Mucosa of gallbladder (tissue), 1 donor: ENCODE data around the gene OXSR1. TPM values are rescaled to one million over a fixed set of nuclear protein-coding genes. Genes with fewer than 3 reads are reported as not detected.
"Not testable (repeated sequence)": the region's sequence is repeated elsewhere in the genome, so short reads cannot be mapped to it uniquely, and the experiment has no call there.

ENCODE experiments used
- DNase-seq: peaks from one replicate; pipeline ENCODE4 v3.0.0-alpha.2; 2020; ENCODE audit warnings: low spot score
- total RNA-seq: library from RNA; stranded (reverse); gene quantifications from one replicate; pipeline ENCODE4 v1.2.1, GENCODE V29; 2021
- donor health status: DM: no; HTN: no; CAD: no.

Gene OXSR1
- total RNA-seq, 1 donor from 2014 or later, result 36.7 TPM

DNA sequence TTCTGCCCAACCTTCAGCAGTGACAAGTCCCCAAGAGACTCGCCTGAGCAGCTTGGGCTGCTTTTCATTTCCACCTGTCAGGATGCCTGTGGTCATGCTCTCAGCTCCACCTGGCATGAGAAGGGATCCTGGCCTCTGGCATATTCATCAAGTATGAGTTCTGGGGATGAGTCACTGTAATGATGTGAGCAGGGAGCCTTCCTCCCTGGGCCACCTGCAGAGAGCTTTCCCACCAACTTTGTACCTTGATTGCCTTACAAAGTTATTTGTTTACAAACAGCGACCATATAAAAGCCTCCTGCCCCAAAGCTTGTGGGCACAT lies 23.4 kb upstream of the OXSR1 start:
- DNase-seq, result no peak

- no peak for DNase-seq
These were observed 22.4 kb upstream of the OXSR1 start for GRCh38 chr3:38142959-38143358.

- DNase-seq, result no peak
These were observed 21.8 kb upstream of the OXSR1 start for GRCh38 chr3:38143511-38143910.

DNA sequence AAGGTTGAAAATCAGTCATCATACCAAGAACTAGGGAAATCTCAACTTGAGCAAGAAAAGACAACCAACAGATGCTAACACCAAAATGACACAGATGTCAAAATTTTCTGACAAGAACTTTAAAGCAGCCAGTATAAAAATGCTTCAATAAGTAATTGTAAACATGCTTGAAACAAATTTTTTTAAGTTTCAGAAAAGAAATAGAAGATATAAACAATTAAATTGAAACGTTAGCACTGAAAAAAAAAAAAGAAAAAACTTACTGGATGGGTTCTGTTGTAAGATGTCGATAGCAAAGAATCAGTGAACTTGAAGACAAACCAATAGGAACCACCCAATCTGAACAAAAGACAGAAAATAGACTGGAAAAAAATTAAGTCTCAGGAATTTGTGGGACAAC lies 18.8 kb upstream of the OXSR1 start:
- no peak for DNase-seq

- no peak for DNase-seq
These were observed 17.9 kb upstream of the OXSR1 start for GRCh38 chr3:38147421-38147820.

DNA sequence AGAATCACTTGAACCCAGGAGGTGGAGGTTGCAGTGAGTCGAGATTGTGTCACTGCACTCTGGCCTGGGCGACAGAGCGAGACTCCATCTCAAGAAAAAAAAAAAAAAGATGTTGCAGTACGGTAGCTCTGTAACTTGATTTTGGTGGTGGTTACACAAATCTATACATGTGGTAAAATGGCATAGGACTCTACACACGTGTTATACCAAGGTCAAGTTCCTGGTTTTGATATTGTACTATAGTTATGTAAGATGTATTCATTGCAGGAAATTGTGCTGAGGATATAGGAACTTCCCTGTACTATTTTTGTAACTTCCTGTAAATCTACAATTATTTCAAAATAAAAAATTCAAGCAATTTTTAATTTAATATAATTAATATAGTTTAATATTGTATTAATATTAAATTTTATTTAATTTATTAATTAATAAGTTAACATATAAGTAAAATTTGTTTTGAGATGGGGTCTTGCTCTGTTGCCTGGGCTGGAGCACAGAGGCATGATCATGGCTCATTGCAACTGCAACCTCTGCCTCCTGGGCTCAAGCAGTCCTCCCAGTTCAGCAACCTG lies 16.9 kb upstream of the OXSR1 start:
- no peak for DNase-seq

DNA sequence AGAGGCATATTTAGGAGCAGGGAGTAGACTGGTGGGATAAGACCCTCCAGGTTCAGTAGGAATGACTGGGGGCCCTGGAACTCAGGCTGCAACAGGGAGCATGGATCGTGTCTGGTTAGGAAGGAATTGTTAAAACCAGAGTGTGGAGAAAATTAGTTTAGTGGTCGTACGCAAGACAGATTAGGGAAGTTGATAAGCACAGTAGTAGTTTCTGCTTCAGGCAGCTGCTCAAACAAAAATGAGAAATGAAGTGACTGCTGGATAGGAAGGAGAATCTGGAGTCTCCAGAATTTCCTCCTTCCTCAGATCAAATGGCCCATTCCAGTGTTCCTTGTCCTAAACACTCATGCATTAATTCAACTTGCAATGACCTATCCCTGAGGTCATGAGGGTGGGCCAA lies 15.6 kb upstream of the OXSR1 start:
- DNase-seq, result no peak

GRCh38 chr3:38150780-38151528 lies 14.4 kb upstream of the OXSR1 start:
- no peak for DNase-seq

GRCh38 chr3:38151667-38152265 lies 13.6 kb upstream of the OXSR1 start:
- no peak for DNase-seq

DNA sequence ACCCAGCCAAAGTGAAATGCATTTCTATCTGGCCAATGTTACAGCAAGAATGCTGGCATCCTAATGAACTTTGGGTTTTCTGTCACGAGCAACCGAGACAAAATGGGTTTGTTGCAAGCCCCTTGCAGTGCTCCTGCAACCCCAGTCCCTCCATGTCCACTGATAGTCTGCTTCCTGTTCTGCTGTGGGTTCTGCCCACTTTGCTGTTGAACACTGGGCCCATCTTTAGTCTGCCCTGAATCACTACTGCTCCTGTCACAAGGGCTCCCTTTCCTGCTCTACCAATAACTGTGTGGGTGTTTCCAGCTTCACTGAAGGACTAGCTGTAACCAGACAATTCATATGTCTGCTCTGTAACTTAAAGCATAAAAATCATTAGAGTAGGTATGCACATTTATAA lies 12.7 kb upstream of the OXSR1 start:
- no peak for DNase-seq

DNA sequence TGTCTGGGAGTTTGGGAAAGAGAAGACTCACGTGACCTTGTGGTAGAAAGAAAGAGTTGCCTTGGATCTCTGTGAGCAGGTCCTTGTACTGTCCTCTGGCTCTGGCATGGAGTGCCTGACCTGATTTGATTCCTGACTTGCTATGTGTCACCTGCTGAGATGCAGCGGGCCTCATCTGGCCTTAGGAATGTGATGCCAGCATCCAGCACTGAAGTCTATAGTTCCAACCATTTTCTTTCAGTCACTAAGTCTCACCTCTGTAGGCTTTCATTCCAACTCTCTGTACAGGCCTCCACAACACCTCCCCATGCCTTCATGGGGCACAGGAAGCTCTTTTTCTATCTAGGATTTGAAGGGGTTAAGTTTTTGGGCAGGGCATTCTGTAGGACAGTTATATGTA lies 12.1 kb upstream of the OXSR1 start:
- DNase-seq, result no peak

DNA sequence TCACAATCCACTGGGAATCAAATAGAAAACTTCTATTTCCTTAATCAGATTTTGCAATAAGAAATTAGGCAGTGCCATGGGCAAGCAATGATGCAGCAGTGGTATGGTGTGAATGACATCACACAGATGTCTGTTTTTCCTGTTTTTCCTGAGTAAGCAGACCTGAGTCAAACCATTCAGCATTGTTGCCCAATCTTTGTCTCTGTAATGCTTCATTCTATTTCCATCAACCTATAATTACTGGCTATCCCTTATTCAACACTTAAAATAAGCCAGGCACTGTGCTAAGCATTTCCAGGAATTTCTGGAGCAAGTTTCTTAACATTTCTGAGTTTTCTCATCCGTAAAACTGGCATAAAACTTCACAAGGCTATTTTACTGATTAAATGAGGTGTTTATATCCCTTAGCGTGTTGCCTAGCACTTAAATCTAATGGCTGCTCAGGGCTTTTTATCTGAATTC lies 11.3 kb upstream of the OXSR1 start:
- DNase-seq, result no peak

DNA sequence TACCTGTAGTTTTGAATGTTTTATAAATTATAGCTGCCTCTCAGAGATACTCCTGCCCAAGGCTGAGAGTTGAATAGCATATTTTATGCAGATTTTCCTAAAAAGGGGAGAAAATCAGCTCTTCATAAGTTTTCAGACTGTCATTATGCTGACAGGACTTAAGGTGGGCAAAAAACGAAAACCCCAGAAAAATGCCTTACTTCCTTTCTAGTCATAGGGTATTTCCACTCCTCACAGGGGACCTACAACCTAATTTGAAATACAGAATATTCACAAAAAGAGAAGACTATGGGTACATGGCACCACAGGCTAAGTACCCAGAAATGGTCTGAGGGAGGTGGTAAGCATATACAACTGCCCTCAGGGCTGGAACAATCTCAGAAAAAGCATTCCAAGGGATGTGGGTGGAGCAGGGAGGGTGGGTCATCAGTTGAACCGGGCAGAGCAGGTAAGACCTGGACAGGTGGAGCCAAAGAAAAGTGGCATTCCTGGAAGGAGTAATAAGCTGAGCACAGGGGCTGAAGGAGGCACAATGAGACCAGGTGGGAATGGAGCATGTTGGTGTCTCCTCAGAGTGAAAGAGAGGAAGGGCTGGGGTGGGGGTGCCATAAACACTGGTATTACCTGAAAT lies 10.6 kb upstream of the OXSR1 start:
- DNase-seq, result no peak

DNA sequence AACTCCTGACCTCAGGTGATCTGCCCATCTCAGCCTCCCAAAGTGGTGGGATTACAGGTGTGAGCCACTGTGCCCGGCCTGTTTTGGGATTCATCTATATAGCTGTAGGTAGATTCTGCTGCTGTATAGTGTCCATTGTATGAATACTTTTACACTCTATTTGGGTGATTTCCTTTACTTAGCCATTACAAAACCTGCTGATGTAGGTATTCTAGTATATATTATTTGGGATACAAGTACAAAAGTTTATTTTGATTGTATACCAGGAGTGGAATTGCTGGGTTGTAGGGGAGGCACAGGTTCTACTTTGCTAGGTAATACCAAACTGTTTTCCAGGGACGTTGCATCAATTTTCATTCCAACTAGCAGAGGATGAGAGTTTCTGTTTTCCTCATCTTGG lies 9.5 kb upstream of the OXSR1 start:
- DNase-seq, result no peak

DNA sequence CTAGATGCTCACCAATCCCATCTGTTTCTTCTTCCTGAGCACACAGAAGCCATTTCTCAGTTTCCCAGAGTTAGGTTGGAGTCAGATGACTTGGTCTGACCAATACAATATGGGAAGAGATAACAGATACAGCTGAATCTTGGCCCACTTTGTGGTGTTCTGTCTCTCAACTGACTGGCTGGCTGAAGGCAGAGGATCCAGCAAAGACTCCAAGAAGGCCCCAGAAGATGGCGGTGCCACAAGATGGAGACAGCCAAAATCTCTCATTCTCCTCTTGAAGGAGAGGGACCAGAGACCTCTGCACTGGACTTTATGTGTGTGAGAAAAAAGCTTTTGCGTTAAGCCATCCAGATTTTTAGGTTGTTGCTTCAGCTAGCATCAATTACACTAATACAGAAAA lies 8.2 kb upstream of the OXSR1 start:
- DNase-seq, result no peak

DNA sequence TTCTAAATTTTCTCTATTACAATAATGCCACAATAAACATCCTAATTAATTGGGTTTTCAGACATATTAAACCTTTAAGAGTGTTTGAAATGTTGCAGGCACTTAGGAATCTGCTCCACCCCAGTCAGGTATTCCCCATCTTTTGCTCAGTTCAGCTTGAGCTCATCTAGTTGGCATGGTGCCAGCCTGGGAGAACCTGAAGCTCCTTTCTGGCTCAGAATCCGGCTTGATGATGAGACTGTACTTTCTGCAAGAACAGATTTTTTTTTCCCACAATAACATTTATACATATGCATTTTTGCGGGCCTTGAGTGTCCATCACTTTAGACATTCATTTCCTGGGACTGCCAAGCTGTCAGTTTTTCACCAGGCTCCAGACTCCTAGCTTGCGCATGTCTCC lies 7.7 kb upstream of the OXSR1 start:
- DNase-seq, result no peak

GRCh38 chr3:38158472-38158871 lies 6.9 kb upstream of the OXSR1 start:
- no peak for DNase-seq

GRCh38 chr3:38160704-38161103 lies 4.6 kb upstream of the OXSR1 start:
- not testable (repeated sequence) for DNase-seq

DNA sequence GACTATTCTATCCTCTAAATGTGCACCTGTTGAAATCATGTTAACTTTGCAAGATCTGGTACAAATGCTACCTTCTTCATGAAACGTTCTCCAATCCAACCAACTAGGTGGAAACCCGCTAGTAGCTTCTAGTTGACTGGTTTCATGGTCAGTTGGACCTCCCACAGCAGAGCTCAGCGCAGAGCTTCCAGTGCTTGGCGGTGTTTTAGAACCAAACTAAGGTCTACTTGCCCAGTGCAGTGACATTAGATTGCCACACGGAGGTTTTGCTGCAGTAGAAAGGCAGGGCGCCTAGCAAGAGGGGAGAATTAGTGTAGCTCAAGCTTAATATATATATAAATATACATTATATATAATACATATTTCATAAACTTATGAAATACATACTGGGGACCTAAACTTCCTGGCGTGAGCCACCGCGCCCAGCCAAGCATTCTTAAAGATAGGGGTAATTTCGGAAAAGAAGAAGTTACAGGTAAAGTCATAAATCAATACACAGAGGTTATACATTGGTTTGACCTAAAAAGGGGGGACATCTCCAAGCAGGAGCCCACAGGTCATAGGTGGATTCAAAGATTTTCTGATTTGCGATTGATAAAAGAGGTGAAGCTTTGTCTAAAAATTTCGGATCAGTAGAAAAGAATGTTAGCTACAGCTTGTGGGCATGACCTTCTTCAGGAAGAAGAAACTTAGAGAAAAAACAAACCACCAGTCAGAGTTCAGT lies 2.1 kb upstream of the OXSR1 start:
- no peak for DNase-seq

DNA sequence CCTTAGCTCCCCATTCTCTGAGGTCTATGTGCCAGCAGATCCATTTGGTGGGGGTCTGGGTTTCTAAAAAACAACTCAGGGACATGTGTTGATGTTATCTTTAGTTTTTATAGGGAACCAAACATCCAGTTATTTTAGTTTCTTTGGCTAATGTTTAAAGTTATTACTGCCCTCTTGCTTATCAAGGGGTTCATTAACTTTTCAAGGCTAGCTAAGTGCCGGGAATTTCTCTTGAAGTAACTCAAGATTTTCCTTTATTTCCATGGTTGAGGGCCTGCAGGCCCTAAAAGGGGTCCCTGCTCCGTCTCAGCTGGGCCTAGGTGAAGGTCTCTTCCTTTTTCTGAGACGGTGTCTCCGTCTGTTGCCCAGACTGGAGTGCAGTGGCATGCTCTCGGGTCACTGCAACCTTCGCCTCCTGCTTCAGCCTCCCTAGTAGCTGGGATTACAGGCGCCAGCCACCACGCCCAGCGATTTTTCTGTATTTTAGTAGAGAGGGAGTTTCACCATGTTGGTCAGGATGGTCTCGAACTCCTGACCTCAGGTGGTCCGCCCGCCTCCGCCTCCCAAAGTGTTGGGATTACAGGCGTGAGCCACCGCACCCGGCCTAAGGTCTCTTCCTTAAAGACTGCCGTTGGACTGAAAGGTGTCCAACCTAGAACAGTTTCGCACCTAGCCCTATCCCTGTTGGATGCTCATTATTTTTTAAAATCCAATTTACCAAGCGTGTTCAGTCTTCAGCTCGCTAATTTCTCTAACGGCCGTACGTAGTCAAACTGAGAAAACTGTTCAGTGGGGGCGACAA lies 1.3 kb upstream of the OXSR1 start:
- no peak for DNase-seq

GRCh38 chr3:38164643-38164951 lies 740 bp upstream of the OXSR1 start:
- DNase-seq, result no peak
